NCI-H146 treated with DMSO at 0.1 percent for 48 hours (cell line): ENCODE measurements around the gene PPP1R1C.
A peak's percentile ranks its signal among the peaks of the same experiment; 100 is the strongest.

Experiments
- DNase-seq: peaks from one replicate; lab custom pipeline; 2025; ENCODE audit not compliant: unreplicated experiment; lab: John Stamatoyannopoulos, UW

The PPP1R1C gene

GRCh38 chr2:182103526-182103925 is 117.9 kb downstream of the PPP1R1C start:
- no peak for DNase-seq

- DNase-seq, result no peak
Measured at GRCh38 chr2:182110347-182110746, 124.7 kb downstream of the PPP1R1C start.

GRCh38 chr2:182113334-182113733 is 127.7 kb downstream of the PPP1R1C start:
- DNase-seq, result no peak

GRCh38 chr2:182115258-182115657 is 129.6 kb downstream of the PPP1R1C start:
- DNase-seq, result no peak

GRCh38 chr2:182116774-182117173 is 131.1 kb downstream of the PPP1R1C start:
- DNase-seq, result no peak

- DNase-seq, result no peak
Measured at GRCh38 chr2:182117196-182117595, 131.5 kb downstream of the PPP1R1C start.

GRCh38 chr2:182128821-182129707 is 143.4 kb downstream of the PPP1R1C start:
- no peak for DNase-seq

GRCh38 chr2:182132605-182133004 is 147.0 kb downstream of the PPP1R1C start:
- peak; percentile 15 for DNase-seq

- no peak for DNase-seq
Measured at GRCh38 chr2:182133195-182133891, 147.7 kb downstream of the PPP1R1C start.

- no peak for DNase-seq
Measured at GRCh38 chr2:182134201-182134600, 148.5 kb downstream of the PPP1R1C start.

- DNase-seq, result no peak
Measured at GRCh38 chr2:182142062-182142461, 156.4 kb downstream of the PPP1R1C start.

GRCh38 chr2:182144041-182144775 is 158.6 kb downstream of the PPP1R1C start:
- DNase-seq, result peak; percentile 21

- DNase-seq, result no peak
Measured at GRCh38 chr2:182144776-182145165, 159.1 kb downstream of the PPP1R1C start.

GRCh38 chr2:182148344-182148743 is 162.7 kb downstream of the PPP1R1C start:
- DNase-seq, result no peak

- DNase-seq, result no peak
Measured at GRCh38 chr2:182163878-182164277, 178.2 kb downstream of the PPP1R1C start.

GRCh38 chr2:182164686-182165085 is 179.0 kb downstream of the PPP1R1C start:
- DNase-seq, result no peak

- DNase-seq, result no peak
Measured at GRCh38 chr2:182165202-182165601, 179.5 kb downstream of the PPP1R1C start.

- DNase-seq, result no peak
Measured at GRCh38 chr2:182166406-182166805, 180.8 kb downstream of the PPP1R1C start.

GRCh38 chr2:182166841-182167240 is 181.2 kb downstream of the PPP1R1C start:
- no peak for DNase-seq
